HG03066 (cell line): Measurements from ENCODE around the gene PLEKHA5.
"Not testable (repeated sequence)": the region's sequence is repeated elsewhere in the genome, so short reads cannot be mapped to it uniquely, and the experiment has no call there.

Experiments
- ATAC-seq: cut with Tn5 transposase; IDR thresholded peaks from one replicate; pipeline ENCODE4 v1.9.1; 2021; ENCODE audit warnings: low read depth; ENCODE audit not compliant: unreplicated experiment

Gene PLEKHA5

GRCh38 chr12:19304149-19304750 is 174.7 kb downstream of the PLEKHA5 start:
- no peak for ATAC-seq

GRCh38 chr12:19305621-19306020 is 176.1 kb downstream of the PLEKHA5 start:
- ATAC-seq, result not testable (repeated sequence)

- no peak for ATAC-seq
These were observed 176.8 kb downstream of the PLEKHA5 start for GRCh38 chr12:19306366-19306765.

- no peak for ATAC-seq
These were observed 177.9 kb downstream of the PLEKHA5 start for GRCh38 chr12:19307451-19307850.

GRCh38 chr12:19311165-19311564 is 181.6 kb downstream of the PLEKHA5 start:
- no peak for ATAC-seq

GRCh38 chr12:19312637-19313036 is 183.1 kb downstream of the PLEKHA5 start:
- ATAC-seq, result no peak

GRCh38 chr12:19316425-19316824 is 186.9 kb downstream of the PLEKHA5 start:
- ATAC-seq, result no peak

- ATAC-seq, result no peak
These were observed 192.8 kb downstream of the PLEKHA5 start for GRCh38 chr12:19322376-19322775.

- ATAC-seq, result no peak
These were observed 194.3 kb downstream of the PLEKHA5 start for GRCh38 chr12:19323805-19324204.

GRCh38 chr12:19326102-19326501 is 196.6 kb downstream of the PLEKHA5 start:
- ATAC-seq, result no peak

GRCh38 chr12:19332196-19332595 is 202.7 kb downstream of the PLEKHA5 start:
- ATAC-seq, result no peak

GRCh38 chr12:19338405-19338804 is 208.9 kb downstream of the PLEKHA5 start:
- ATAC-seq, result no peak

- not testable (repeated sequence) for ATAC-seq
These were observed 221.3 kb downstream of the PLEKHA5 start for GRCh38 chr12:19350850-19351249.

GRCh38 chr12:19351346-19351745 is 221.8 kb downstream of the PLEKHA5 start:
- ATAC-seq, result no peak

GRCh38 chr12:19369691-19370148 is 240.2 kb downstream of the PLEKHA5 start:
- ATAC-seq, result no peak

- no peak for ATAC-seq
These were observed 244.1 kb downstream of the PLEKHA5 start for GRCh38 chr12:19373586-19373985.

- no peak for ATAC-seq
These were observed 246.4 kb downstream of the PLEKHA5 start for GRCh38 chr12:19375888-19376287.

GRCh38 chr12:19376691-19377090 is 247.2 kb downstream of the PLEKHA5 start:
- ATAC-seq, result no peak

GRCh38 chr12:19382111-19382526 is 252.6 kb downstream of the PLEKHA5 start:
- peak; percentile 80 for ATAC-seq

GRCh38 chr12:19382563-19382962 is 253.0 kb downstream of the PLEKHA5 start:
- ATAC-seq, result no peak

- ATAC-seq, result no peak
These were observed 257.6 kb downstream of the PLEKHA5 start for GRCh38 chr12:19387161-19387560.

- no peak for ATAC-seq
These were observed 258.6 kb downstream of the PLEKHA5 start for GRCh38 chr12:19388131-19388549.
